Pulmonary artery endothelial cell (primary cell): ENCODE results near the gene DYRK2. TPM values are rescaled to one million over a fixed set of nuclear protein-coding genes. Genes with fewer than 3 reads are reported as not detected.

Experiments
- DNase-seq: peaks from one replicate; pipeline ENCODE4 v3.0.0-alpha.2; 2011; ENCODE audit warnings: low read depth, low spot score
- total RNA-seq: library from RNA; depleted of rRNA; stranded (reverse); fragments of >200 nt; gene quantifications from 2 replicates; pipeline ENCODE4 v1.2.3, GENCODE V29; 2014

Gene DYRK2
- 10.5 and 11.2 TPM in 2 replicates for total RNA-seq

DNA sequence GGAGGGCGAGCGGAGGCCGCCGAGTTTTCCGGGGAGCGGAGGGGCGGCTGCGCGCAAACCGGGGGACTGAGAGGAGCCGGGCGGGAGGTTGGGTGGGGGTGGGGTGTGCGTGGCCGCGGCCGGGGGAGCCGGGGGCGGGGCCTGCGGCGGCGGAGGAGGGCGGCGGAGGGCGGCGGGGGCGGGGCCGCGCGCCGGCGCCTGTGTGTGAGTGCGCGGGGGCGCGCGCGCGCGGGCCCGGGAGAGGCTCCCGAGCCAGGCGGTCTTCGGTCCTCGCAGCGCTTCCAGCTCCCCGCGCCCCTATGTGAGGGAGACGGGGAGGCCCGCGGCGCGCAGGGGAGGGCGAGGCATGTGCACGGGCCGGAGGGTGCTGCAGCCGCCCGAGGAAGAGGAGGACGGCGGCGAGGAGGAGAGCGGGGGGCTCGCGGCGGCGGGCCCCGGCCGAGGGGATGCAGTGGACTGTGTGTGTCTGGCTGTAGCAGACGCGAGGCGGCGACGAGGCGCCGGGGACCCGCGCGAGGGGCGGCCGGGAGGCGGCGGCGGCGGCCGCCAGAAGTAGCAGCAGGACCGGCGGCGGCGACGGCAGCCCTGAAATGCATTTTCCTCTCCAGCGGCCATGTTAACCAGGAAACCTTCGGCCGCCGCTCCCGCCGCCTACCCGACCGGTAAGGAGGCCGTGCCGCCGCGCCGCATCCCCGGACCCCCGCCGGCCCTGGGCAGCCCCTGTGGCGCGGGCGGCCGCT, at the start of gene DYRK2:
TSS of gene DYRK2 (plus strand) at position 225 of the 740 bp plus-strand sequence. CDS start at position 614, 389 bp downstream.
- peak; percentile 33 for DNase-seq

DNA sequence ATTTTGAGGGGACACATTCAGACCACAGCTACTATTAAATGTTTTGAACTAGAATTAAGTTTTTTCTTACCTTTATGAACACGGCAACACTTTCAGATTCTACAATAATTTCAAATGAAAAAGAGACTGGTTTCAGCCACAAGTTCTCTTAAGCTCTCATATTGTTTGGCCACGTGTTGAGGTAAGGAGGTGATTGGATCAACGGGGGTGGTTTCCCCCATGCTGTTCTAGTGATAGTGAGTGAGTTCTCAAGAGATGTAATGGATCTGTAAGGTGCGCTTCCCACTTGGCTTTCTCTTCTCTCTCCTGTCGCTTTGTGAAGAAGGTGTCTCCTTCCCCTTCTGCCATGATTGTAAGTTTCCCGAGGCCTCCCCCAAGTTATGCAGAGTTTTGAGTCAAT, 48.9 kb upstream of the DYRK2 start:
- DNase-seq, result no peak

DNA sequence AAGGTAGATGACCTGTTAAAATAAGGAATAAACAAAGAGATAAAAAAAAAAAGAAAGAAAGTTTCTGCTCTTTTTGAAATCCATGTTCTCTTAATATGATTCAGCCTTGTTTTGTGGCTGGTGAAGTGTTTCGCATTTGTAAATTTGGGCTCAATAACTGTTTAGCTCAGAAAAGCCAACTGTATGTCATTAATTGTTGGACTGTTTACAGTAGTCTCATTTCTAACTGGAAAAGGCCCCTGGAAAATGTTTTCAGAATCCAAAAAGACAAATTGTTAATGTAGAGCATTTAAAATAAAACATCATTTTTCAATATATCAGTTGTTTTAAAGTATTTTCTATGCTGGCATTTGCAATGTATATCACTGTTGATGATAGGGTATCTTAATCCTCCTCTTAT, 47.4 kb upstream of the DYRK2 start:
- no peak for DNase-seq

DNA sequence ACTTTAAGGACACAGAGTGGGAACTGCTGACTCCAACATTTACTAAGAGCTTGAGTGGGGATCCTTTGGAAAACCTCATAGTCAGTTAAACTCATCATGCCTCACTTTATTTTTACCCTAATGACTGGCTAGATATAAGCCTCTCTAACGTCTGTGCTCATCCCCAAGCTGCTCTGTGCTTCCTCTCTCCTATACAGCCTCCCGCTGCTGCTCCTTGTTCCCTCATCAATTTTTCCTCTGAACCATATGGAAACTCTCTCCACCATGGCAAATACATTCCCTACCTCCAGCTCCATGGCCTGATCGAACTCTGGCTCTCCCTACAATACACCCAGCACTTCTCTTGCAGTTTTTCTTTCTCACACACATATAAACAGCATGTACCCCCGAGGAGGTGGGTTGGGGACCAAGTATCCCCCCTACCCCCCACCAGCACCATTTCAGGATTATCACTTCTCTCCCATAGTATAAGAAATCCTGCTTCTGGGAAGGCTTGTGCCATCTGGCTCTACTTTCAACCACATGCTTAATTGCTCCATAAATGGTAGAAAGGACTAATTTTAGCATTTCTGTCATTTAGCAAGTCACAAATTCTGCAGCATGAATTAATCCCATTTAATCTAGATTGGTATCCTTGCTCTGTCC, 39.2 kb upstream of the DYRK2 start:
- DNase-seq, result no peak

DNA sequence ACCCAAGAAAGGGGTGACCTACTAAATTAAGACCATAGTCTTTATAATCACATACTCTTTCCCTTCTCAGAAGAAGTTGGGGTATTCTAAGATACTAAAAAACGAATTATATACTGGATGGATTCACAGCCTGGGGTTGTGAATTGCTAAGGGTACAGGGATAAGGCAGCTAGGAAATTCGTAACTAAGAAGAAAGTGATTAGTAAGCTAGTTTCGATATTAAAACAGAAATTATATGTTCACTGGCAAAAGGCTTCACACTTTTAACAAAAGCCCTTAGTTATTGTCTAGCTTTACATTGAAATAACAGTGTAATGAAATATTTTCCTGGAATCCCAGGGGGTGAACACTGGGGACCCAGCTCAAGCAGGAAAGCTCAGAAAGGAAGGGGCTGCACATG, 35.5 kb upstream of the DYRK2 start:
- no peak for DNase-seq

DNA sequence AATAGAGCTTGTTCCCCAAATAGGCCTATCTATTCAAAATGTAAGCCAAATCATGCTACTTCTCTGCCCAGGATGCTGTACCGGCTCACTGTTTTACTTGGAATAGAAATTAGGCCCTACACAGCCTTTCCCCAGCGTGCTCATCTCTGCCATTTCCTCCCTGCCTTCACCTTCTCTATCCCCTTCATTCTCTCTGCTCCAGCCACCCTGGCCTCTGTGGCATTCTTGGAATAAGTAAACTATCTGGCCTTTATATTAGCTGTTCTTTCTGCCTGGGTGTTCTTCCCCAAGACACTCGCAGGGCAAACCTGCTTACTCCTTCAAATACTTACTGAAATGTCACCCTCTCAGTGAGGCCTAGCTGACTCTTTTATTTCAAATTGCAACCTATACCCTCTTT, 30.9 kb upstream of the DYRK2 start:
- DNase-seq, result no peak

DNA sequence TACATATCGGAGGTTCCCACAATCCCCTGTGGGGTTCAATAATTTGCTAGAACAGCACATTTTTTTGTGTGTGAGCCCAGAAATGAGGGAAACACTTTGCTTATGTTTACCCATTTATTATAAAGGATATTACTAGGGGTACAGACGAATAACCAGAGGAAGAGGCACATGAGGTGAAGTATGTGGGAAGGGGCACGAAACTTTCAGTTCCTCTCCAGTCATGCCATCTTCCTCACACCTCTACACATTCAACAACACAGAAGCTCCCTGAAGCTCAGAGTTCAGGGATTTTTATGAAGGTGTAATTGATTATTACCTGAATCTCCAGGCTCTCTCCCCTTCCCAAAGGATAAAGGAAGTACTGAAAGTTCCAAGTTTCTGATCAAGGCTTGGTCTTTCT, 30.2 kb upstream of the DYRK2 start:
- no peak for DNase-seq

DNA sequence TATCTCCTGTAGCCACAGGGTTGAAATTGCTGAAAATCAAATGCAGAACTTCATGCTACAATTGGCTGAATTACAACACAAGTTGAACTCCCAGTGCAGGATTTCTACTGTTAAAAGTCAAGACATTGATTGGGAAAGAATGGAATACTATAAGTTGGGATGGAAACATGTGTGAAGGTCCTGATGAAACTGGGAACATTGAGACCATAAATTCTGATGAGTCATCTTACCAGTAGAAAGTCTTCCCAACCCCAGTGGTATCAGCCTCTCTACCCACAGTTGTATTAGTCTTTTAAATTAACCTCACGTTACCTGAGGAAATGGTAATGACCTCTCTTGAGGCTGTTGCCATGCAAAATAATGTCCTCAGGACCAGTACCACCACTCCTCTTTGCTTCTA, 27.4 kb upstream of the DYRK2 start:
- DNase-seq, result no peak

DNA sequence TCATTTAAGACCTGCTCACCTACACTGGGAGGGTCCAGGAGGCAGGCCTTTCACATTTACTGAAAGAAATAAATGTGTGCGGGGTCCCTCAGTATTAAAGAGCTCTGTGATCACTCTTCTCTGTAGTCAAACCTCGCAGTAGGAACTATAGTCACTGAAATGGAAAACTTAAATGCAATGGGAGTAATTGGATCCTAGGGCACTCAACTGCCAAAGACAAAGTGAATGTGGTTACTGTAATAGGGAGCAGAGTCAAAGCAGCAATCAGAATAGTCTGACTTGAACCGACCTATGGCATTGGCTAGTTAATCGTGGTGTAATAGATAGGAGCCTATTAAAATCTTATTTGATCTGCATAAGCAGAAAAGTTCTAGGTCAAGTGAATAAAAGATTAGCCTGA, 26.6 kb upstream of the DYRK2 start:
- DNase-seq, result no peak

DNA sequence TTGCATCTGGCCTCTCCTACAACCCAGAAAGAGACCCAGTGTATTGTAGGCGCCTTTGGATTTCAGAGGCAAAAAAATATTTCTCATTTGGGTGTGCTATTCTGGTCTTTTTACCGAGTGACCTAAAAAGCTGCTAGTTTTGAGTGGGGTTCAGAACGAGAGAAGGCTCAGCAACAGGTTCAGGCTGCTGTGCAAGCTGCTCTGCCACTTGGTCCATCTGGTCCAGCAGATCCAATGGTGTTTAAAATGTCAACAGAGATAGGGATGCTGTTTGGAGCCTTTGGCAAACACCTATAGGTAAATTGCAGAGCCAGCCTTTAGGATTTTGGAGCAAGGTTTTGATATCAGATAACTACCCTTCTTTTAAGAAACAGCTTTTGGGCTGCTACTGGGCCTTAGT, 25.3 kb upstream of the DYRK2 start:
- DNase-seq, result no peak

DNA sequence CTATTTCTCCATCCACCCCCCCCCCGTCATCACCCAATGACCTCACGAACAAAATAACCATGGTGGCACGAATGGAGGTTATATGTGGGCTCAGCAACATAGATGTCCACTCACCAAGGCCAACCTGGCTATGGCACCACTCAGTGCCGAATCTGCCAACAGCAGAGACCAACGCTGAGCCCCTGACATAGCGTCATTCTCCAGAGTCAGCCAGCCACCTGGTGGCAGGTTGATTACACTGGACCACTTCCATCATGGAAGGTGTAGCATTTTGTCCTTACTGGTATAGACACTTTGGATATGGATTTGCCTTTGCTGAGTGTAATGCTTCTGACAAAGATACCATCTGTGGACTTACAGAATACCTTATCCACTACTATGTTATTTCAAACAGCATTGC, 24.2 kb upstream of the DYRK2 start:
- no peak for DNase-seq

DNA sequence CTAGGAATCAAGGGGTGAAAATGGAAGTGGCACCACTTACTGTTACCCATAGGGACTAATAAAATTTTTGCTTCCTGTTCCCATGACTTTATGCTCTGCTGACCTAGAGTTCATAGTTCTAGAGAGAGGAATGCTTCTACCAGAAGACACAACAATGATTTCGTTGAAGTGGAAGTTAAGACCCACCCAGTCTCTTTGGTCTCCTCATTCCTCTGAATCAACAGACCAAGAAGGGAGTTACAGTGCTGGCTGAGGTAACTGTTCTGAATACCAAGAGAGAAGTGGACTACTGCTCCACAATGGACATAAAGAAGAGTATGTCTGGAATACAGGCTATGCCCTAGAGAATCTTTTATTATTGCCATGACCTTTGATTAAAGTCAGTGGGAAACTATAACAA, 23.5 kb upstream of the DYRK2 start:
- DNase-seq, result no peak

DNA sequence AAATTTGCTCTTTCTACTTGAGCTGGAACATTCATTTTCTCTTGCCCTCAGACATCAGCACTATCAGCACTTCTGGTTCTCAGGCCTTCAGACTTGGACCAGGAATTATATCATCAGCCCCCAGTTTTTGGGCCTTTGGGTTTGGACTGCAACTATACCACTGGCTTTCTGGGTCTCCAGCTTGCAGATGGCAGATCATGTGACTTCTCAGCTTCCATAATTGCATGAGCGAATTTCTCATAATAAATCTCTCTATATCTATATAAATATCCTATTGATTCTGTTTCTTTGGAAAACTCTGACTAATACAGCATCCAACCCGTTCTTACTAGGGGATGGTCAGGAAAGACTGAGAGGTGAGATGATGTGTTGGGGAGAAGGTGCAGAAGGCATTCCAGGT, 22.4 kb upstream of the DYRK2 start:
- DNase-seq, result no peak

DNA sequence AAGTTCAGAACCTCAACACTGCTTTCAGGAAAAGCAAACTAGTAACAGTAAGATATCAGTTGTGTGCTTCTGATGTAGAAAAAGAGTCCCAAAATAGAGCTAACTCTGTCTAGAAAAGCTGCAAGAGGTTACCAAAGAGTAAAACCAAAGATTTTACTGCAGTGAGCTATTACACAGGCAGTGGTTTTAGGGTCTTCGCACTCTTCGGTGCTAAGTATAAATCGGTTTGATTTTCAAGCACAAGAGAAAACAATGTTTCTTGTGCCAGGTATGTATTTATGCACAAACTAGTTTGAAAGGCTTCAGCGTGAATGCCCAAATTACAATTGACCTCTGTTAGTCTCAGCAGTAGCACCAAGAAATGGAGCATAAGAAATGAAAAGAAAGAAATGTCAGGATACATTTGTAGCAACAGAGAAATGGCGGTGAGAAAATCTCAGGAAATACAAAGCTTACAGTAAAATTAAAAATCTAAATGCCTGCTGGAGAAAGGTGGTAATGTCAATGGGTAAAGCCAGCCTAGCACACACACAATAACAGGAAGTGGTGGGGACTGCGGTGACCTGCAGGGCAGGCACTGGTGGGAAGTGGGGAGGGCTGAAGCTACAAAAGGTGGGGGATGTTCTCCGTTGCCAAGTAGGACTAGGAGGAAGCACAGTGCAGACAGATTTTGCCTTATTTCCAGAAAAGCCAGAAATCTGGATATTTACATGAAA, 18.0 kb upstream of the DYRK2 start:
- no peak for DNase-seq

DNA sequence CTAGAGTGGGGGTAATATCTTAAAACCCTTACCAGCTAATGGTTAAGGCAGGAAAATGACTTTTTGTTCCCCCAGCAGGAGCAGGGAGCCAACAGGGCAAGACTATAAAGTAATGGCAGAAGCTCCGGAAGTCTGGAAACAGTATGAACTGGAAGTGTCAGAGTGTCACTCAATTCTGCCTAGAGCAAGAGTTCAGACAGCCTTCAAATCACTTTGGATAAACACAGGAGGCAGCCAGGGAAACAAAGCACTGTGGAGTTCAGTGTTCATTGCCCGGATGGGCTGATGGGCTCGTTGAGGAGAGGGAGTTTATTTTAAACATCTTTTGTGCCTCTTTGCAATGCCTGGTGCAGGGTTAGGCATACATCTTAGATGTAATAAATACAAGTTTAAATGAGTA, 16.5 kb upstream of the DYRK2 start:
- DNase-seq, result no peak

DNA sequence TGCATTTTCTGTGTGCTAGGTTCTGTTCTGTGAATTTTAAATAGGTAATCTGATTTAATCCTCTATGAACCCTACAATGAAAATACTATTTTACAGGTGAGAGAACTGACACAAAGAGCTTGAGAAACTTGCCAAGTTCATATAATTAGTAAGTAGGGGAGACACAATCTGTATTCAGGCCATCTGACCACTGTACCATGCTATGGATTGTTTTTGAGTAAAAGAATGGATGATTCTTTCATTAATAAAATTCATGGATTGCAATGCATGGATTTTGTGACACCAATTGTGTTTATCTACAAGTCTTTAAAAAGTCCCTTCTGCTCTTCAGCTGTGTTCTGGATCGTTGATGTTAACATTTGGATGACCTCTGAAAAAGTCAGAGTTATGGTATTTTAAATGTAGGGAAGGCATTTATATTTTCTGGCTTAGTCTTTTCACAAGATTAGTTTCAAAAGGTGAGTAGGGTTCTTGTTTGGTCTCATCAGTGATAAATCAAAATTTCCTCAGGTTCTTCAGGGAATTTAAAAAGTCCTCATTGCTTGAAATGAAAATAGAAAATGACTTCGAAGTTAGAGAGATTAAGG, 15.4 kb upstream of the DYRK2 start:
- DNase-seq, result no peak

DNA sequence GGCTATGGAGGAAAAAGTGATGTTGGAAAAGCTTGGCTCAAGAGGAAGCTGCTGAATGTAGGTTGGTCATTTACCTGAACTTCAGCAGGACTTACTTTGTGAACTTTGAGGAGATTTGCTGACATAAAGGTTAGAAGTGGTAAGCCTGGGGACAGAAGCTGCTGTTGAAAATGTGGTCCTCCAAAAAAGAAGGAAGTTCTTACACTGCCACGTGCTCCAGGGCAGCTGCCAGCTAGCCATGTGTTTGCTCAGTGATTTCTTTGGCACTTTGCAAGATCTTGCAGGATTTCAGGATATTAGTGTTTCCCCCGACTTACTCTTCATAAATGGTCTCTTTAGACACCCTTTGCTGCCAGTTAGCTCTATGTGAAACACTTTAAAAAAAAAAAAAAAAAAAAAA, 14.8 kb upstream of the DYRK2 start:
- DNase-seq, result no peak

DNA sequence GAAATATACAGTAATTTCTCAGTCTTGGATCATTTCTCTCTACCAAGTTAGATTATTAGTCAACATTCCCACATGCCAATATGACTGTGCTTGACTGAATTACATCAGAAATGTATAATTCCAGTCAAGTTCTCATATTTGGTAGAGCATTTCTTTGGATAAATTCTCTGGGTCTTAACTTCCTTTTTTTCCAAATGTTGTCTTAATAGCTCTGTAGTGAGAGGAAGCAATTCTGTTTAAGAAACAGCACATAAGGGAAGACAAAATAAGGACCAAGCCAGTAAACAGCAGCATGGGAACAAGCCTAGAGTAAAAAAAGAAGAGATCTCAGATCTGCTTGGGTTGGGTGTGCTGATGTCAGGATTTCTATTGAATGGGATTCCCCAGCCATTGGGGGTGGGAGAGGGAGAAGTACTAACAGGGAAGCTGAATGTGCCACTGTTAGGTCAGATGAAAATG, 14.2 kb upstream of the DYRK2 start:
- DNase-seq, result no peak

DNA sequence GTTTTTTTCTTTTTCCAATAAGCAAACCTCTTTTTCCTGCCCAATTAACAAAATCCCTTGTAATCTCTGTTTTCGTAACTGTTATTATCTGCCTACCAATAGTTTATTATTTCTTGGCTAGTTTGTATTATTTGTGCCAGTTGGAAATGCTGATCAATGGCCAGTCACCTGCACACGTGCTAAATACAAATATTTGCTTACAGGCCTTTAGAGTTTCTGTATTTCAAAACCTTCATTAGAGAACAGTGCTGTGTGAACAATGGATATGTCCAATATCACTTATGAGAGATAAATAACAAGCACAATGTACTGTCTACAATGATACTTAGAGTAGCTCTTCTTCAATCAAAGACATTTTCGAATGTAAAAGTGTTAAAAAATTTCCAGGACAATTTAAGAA, 10.8 kb upstream of the DYRK2 start:
- no peak for DNase-seq

DNA sequence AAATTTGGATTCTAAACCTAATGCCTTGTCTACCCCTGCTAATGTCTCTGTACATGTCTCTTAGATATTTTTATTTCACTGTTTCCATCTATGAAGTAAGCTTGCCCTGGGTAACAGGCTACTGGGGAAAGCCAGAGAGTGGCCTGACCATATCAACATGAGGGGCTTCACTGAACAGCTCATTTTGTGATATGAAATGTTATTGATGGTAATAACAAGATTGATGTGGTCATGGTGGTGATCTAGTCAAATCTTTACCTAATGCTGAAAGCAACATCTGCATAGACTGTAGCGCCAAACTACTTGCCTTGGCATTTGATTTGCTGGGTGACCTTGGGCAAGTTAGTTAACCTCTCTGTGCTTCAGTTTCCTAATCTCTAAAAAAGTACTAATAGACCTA, 9.9 kb upstream of the DYRK2 start:
- DNase-seq, result no peak

DNA sequence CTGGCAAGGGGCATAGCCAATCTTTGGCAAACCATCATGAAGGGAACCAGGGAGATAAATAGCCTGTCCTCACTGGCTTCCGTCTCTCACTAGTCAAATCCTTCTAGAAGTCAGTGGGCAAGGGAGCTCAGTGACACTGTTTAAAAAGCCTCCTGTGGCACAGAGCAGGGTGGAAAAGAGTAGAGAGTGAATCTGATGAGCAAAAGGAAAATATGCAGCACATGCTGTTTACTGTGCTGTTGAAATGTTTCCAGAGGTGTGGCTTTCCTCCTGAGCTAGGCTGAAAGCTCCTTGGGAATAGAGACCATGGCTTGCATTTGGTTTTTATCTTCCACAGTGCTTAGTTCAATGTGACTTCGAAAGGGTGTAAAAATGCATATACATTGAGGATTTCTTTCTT, 7.7 kb upstream of the DYRK2 start:
- no peak for DNase-seq

DNA sequence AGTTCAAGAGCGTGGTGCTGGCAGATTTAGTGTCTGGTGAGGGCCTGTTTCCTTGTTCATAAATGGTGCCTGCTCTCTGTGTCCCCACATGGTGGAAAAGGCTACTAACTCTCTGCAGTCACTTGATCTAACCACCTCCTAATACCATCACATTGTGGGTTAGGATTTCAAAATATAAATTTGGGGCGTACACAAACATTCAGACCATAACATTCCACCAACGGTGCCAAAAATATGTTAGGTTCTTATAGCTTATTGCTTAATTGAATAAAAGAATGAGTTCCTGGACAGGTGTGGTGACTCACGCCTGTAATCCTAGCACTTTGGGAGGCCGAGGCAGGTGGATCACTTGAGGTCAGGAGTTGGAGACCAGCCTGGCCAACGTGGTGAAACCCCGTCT, 3.4 kb upstream of the DYRK2 start:
- no peak for DNase-seq
